Cardiac fibroblast (primary cell): Measurements from ENCODE around the gene MPND.
A peak's percentile ranks its signal among the peaks of the same experiment; 100 is the strongest.

Experiments
- DNase-seq, 2 donors: peaks; one replicate each; pipeline versions ENCODE4 v3.0.0 to v3.0.0-alpha.2; 2010; ENCODE audit warnings: low read depth in 2 of 2
- H3K4me3 ChIP-seq, 2 donors: replicated peaks in 1 of 2; 1 replicate in 1 of 2; 2 replicates in 1 of 2; pipeline ENCODE4 v1.5.1; 2011; ENCODE audit warnings: low read depth in 2 of 2, low read length in 2 of 2, mild to moderate bottlenecking in 2 of 2, moderate library complexity in 1 of 2
- TF ChIP-seq, protein P1 (sequence below): IDR thresholded peaks from one replicate; pipeline ENCODE4 v1.5.1; 2011; ENCODE audit warnings: low read depth, mild to moderate bottlenecking, low read length, inconsistent platforms

The MPND gene

DNA sequence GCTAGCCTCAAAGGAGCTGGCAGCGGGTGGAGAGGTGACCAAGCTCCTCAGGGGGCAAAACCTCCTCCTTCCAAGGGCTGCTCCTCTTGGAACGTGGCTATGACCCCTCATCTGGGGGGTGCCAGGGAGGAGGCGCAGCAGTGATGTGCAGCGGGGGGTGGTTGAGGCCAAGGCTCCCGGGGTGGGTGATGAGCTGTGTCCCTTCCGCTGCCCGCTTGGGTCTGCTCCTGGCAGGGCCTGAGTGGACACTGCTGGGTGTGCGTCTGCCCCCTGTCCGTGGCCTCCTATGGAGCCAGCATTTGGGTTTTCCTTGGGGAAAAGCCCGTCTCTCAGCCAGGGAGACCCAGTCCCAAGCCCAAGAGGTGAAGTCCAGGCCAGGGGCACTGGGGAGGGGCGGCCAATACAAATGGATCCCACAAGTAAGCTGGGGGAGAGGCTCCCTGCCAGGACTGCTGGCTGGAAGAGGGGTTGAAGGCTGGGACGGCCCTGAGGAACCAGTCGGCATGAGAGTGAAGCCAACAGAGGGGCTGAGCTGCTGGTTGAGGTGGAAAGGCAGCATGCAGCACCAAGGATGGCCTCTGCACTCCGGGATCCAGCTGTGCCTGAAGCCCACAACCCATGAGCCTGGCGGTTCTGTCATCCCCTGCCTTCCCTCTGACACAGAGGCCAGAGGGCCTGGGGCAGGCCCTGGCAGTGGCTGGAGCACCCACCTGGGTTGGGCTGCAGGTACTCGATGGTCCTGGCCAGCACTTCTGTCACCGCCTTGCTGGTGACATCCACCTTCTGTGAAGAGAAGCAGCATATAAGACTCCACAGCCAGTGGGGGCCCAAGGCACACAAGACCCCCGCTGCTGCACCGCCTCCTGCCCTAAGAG lies 22.7 kb downstream of the MPND start:
- no peak overlapping the region for H3K4me3 ChIP-seq
- TF ChIP-seq, protein P1, sequence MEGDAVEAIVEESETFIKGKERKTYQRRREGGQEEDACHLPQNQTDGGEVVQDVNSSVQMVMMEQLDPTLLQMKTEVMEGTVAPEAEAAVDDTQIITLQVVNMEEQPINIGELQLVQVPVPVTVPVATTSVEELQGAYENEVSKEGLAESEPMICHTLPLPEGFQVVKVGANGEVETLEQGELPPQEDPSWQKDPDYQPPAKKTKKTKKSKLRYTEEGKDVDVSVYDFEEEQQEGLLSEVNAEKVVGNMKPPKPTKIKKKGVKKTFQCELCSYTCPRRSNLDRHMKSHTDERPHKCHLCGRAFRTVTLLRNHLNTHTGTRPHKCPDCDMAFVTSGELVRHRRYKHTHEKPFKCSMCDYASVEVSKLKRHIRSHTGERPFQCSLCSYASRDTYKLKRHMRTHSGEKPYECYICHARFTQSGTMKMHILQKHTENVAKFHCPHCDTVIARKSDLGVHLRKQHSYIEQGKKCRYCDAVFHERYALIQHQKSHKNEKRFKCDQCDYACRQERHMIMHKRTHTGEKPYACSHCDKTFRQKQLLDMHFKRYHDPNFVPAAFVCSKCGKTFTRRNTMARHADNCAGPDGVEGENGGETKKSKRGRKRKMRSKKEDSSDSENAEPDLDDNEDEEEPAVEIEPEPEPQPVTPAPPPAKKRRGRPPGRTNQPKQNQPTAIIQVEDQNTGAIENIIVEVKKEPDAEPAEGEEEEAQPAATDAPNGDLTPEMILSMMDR = no peak
- DNase-seq = no peak

DNA sequence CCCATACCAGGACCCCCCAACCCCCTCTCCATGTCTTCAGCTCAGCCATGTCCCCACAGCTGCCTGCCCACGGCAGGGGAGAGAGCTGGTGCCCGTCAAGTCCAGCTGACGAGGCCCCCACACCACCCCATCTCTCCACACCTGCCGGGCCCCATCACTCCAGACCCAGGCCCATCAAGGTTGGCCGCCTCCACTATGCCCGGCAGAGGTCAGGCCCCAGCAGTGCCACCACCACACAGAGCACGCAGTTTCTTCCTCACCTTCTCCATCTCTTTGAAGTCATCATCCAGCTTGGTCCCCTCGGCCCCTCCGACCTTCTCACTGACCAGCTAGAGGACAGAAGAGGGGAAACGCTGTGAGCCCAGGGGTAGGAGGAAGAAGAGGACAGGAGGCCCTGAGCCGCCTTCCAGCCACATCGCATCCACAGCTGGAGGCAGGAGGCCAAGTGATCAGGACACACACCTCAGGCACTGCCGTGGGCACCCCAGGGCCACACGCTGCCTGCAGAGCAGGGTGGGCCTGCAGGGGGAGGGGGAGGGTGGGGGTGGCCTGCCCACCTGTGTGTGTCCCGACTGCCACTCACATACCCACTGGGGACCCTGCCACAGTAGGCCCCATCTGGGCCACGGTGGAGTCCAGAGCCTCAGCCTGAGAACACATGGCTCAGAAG lies 23.4 kb downstream of the MPND start:
- TF ChIP-seq, protein P1 = no peak
- no peak overlapping the region for H3K4me3 ChIP-seq
- DNase-seq = no peak

DNA sequence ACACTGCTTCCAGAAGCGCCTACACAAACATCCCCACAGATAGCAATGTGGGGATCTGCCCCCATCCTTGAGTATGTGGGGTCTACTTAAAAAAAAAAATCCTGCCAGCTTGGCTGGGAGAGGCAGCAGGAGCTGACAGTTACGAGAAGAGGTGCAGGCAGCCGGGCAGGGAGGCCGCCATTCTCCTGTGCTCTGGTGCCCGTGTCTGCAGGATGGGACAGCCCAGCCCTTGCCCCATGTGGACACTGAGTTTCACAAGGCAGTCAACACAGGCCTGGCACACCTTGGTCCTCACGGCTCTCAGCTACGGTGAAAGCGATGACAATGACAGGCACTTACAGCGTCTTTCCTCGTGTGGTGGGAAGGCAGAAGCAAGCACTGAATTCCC lies 24.0 kb downstream of the MPND start:
- DNase-seq = no peak
- TF ChIP-seq, protein P1 = no peak
- no peak overlapping the region for H3K4me3 ChIP-seq

DNA sequence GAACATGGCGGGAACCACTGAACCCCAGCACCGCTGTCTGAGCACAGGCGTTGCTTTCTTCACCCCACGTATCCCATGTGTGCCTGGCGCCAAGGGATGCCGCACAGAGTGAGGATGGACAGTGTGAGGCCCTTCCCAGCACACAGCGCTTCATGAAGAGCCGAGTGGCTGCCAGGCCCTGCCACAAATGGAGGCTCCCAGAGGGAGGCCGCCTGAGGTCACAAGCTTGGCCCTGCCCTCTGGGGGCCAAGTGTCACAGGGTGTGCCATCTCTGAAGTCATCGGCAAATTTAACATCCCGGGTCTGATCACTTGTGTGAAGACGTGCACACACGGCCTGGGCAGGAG lies 24.4 kb downstream of the MPND start:
- no peak overlapping the region for H3K4me3 ChIP-seq
- TF ChIP-seq, protein P1 = no peak
- DNase-seq = no peak

DNA sequence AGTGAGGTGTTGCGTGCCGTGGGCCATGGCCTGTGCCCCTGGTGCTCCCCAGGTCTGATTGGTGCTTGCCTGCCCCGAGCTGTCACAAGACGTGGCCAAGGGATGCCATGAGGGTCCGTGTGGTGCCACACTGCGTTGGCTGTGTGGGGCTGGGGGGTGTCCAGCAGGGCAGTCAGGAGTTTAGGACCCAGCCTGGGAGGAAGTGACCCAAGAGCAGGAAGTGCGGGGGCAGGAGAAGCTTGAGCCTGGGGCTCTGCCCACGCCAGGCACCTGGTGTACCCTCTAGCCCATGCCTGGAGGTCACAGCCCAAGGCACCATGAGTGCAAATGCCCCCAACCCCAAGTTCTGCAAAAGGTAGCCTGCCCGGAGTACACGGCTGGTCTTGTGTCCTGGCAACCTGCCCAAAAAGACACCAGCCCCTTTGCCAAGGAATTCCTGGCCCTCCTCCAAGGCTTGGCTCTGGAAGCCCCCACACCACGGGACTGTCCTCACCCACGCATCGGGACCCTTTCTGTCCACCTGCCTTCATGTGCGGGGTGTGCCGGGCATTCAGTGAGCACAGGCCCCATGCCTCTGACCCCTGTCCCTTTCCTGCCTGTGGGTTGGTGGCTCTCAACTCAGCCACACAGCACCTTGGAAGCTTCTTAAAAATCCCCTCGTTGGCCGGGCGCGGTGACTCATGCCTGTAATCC lies 24.9 kb downstream of the MPND start:
- DNase-seq = peak in 1 of 2 donors; percentile 39
- no peak overlapping the region for H3K4me3 ChIP-seq
- TF ChIP-seq, protein P1 = no peak

DNA sequence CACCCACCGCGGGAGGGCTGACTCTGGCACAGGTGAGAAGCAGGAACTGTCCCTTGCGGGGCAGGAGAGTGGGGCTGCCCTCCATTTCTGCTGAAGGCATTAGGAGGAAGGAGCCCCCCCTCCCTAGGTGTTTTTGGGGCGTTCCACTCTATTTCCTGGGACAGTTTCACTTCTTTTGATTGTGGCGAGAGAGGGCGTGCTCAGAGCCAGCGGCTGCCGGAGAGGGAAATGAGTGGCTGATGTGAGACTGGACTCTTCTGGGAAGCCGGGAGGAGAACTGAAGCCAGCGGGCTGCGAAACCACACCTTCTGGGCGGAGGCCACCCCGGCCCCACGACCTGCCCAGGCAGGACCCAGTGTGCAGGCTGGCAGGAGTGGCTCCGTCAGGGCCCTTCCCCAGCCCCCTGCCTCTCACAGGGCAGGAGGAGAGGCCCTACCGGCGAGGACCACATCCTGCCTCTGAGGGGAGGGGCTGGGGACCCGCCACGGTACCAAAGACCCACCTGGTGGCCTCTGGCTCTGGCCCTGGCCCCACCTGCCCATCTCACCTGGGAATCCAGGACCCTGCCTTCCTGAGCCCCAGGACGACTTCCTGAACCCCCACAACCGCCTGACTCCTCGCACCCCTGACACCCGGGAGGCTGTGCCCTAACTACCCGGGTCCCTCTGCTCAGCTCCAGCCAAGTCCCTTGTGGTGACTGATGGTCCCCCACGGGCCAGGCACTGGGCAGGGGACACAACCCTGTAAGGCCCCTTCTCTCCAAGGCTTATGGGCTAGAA lies 25.9 kb downstream of the MPND start:
- no peak for DNase-seq
- no peak overlapping the region for H3K4me3 ChIP-seq
- TF ChIP-seq, protein P1 = no peak
